Kidney (tissue), 14 donors: ENCODE results near the gene ARMH3. TPM values are rescaled to one million over a fixed set of nuclear protein-coding genes. Genes with fewer than 3 reads are reported as not detected.

Experiments
- DNase-seq, 5 donors: peaks; one replicate each; pipeline ENCODE4 v3.0.0-alpha.2; 2013 to 2020
- FAIRE-seq: peaks from 2 replicates; lab custom pipeline; 2012; peaks lifted over from hg19 to GRCh38; lab: Jason Lieb, UNC
- H3K27ac ChIP-seq, 2 donors: one replicate each; pipeline ENCODE4 v1.7.0; 2013; ENCODE audit warnings: low read depth in 2 of 2, low read length in 2 of 2, inconsistent platforms in 1 of 2
- H3K27me3 ChIP-seq: one replicate; pipeline ENCODE4 v1.7.1; 2013; ENCODE audit warnings: low read length, inconsistent platforms; ENCODE audit not compliant: control insufficient read depth, insufficient read depth
- H3K36me3 ChIP-seq, 3 donors: one replicate each; pipeline versions ENCODE4 v1.7.0 to v1.7.1; 2013; ENCODE audit warnings: low read length in 3 of 3, control low read depth in 1 of 3, inconsistent platforms in 1 of 3; ENCODE audit not compliant: insufficient read depth in 3 of 3, control insufficient read depth in 2 of 3
- H3K4me1 ChIP-seq, 3 donors: one replicate each; pipeline versions ENCODE4 v1.7.0 to v1.7.1; 2013; ENCODE audit warnings: low read length in 3 of 3, inconsistent platforms in 1 of 3, low read depth in 1 of 3; ENCODE audit not compliant: control insufficient read depth in 2 of 3, insufficient read depth in 2 of 3
- H3K4me3 ChIP-seq, 3 donors: one replicate each; pipeline versions ENCODE4 v1.7.0 to v1.8.1; 2013; ENCODE audit warnings: low read length in 3 of 3, control low read depth in 1 of 3, inconsistent platforms in 1 of 3
- H3K9ac ChIP-seq, 3 donors: one replicate each; pipeline versions ENCODE4 v1.7.0 to v1.7.1; 2013; ENCODE audit warnings: low read length in 3 of 3, control low read depth in 1 of 3, inconsistent platforms in 1 of 3
- H3K9me3 ChIP-seq, 3 donors: one replicate each; pipeline versions ENCODE4 v1.7.0 to v1.7.1; 2013; ENCODE audit warnings: low read length in 3 of 3, control low read depth in 1 of 3, inconsistent platforms in 1 of 3; ENCODE audit not compliant: control insufficient read depth in 2 of 3, insufficient read depth in 1 of 3
- CTCF ChIP-seq: IDR thresholded peaks from 3 replicates; pipeline ENCODE4 v1.5.1; 2012; ENCODE audit warnings: mild to moderate bottlenecking, moderate library complexity, borderline replicate concordance; ENCODE audit not compliant: insufficient read depth; ENCODE audit errors: extremely low read depth
- intact Hi-C: fragments of 100-400 bp; cut with DNase I; formaldehyde crosslinking; loops from one replicate; pipeline ENCODE4 v1.11.1; 2022
- polyA plus RNA-seq: library from polyadenylated mRNA; stranded (reverse); fragments of 350-450 nt; fragmentation: Illumina TruSeq; extraction: RNeasy Lipid Tissue Mini Kit (QIAGEN cat#74804); gene quantifications from one replicate; pipeline ENCODE4 v1.2.3, GENCODE V29; 2014; ENCODE audit warnings: low read depth, low replicate concordance; ENCODE audit not compliant: insufficient read depth
- total RNA-seq: library from RNA; stranded (reverse); fragmentation: NEBNext Ultra II Directional; extraction: Animal tissue kit (Norgen Biotek cat#: 25700); gene quantifications from one replicate; pipeline ENCODE4 v1.2.1, GENCODE V29; 2021
- donor health status: control.
- donor health status: control.
- donor health status: control.
- donor health status: control.
- donor health status: control.
- donor health status: DM: yes; HTN: yes; CAD: no.
- donor health status: Normal renal cell carcinoma (clear cell type).

ARMH3 gene
- total and polyA plus RNA-seq, 2 donors from 2014 or later = 14.0 to 26.1 TPM

- Histone ChIP-seq H3K4me3 (no peak overlapping the region), H3K27me3 (no peaks in the 10 kb centered on the region), H3K9me3 (no peaks in the 10 kb centered on the region), H3K27ac (no peak overlapping the region), H3K4me1 (no peaks in the 10 kb centered on the region), H3K9ac (no peak overlapping the region), H3K36me3 (peaks cover 16 to 60% (median 28%) of the 10 kb centered on the region in 3 donors)
- FAIRE-seq = no peak
- intact Hi-C loops = no loop called here
- DNase-seq = no peak
- no peak for TF ChIP-seq CTCF
These were observed 252.5 kb downstream of the ARMH3 start for GRCh38 chr10:101803511-101803910.

DNA sequence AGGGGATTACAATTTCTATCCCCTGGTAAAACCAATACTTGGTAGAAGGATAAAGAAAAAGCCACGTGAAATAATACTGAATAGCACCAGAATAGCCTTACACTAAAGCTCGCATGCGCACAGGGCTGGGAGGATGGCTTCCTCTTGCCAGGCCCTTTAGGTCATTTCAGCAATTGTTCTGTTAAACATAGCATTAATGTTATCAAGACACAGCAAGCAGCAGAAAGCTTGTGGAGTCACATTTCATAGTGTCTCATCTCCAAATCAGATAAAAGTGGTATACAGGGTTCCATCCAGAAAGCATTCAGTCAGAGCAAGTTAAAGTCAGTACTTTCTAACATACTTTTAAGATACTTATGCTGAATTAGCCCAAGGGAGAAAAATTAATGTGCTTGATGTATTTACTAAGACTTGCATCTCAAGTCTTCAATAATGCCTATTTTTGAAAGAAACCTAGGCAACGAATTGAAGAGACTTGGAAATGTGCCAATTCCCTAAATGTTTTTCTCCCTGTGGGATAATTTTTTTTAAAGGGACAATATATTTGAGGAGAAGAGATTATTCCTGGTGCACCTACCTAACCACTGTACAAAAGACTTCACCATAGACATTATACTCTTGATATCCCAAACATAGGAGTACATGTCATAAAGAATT lies 258.4 kb downstream of the ARMH3 start:
- Histone ChIP-seq H3K9ac (no peak overlapping the region), H3K4me3 (no peak overlapping the region), H3K27ac (no peak overlapping the region), H3K9me3 (no peaks in the 10 kb centered on the region), H3K36me3 (peaks cover 27 to 68% (median 40%) of the 10 kb centered on the region in 3 donors), H3K4me1 (no peaks in the 10 kb centered on the region), H3K27me3 (no peaks in the 10 kb centered on the region)
- intact Hi-C loops = no loop called here
- no peak for FAIRE-seq
- DNase-seq = no peak
- TF ChIP-seq CTCF = no peak

Other genes with a start within 250 kb of the ARMH3 start
- gene OGA, start 237.7 kb downstream of the ARMH3 start, total RNA-seq = 146 TPM
- 33.4 TPM for gene OGA, start 237.7 kb downstream of the ARMH3 start, polyA plus RNA-seq
- 3.4 TPM for gene KCNIP2, start 212.4 kb downstream of the ARMH3 start, total RNA-seq
- gene KCNIP2, start 212.4 kb downstream of the ARMH3 start, polyA plus RNA-seq = 0.67 TPM
- 20.0 TPM for gene HPS6, start 9.2 kb upstream of the ARMH3 start, total RNA-seq
- gene HPS6, start 9.2 kb upstream of the ARMH3 start, polyA plus RNA-seq = 11.9 TPM
- gene LDB1, start 64.2 kb upstream of the ARMH3 start, total RNA-seq = 56.1 TPM
- 27.9 TPM for gene LDB1, start 64.2 kb upstream of the ARMH3 start, polyA plus RNA-seq
- 32.1 TPM for gene PPRC1, start 76.9 kb upstream of the ARMH3 start, total RNA-seq
- gene PPRC1, start 76.9 kb upstream of the ARMH3 start, polyA plus RNA-seq = 8.7 TPM
- gene NOLC1, start 96.2 kb upstream of the ARMH3 start, total RNA-seq = 50.4 TPM
- gene NOLC1, start 96.2 kb upstream of the ARMH3 start, polyA plus RNA-seq = 20.1 TPM
- 0.35 TPM for gene ELOVL3, start 170.1 kb upstream of the ARMH3 start, total RNA-seq
- gene ELOVL3, start 170.1 kb upstream of the ARMH3 start, polyA plus RNA-seq = not detected
- gene PITX3, start 185.3 kb upstream of the ARMH3 start, total RNA-seq = not detected
- 0.39 TPM for gene PITX3, start 185.3 kb upstream of the ARMH3 start, polyA plus RNA-seq
- gene GBF1, start 189.4 kb upstream of the ARMH3 start, total RNA-seq = 53.3 TPM
- gene GBF1, start 189.4 kb upstream of the ARMH3 start, polyA plus RNA-seq = 14.4 TPM